WTC11 (cell line): Measurements from ENCODE around the gene DOK4. TPM values are rescaled to one million over a fixed set of nuclear protein-coding genes. Genes with fewer than 3 reads are reported as not detected.

Source experiments
- ATAC-seq: fragments of 200-7000 bp; cut with Tn5 transposase; 2 replicates; pipeline ENCODE4 v1.10.0; 2021; ENCODE audit warnings: mild to moderate bottlenecking, moderate library complexity
- CTCF ChIA-PET: fragments of 300-600 bp; sonication (Branson Sonifier 250); formaldehyde crosslinking; loops from one replicate; lab custom pipeline; 2021; ENCODE audit warnings: antibody characterized with exemption; lab: Charles Lee
- POLR2A ChIA-PET: fragments of 350-600 bp; sonication (Branson Sonifier 250); formaldehyde crosslinking; loops from one replicate; lab custom pipeline; 2021; ENCODE audit warnings: antibody characterized with exemption; lab: Charles Lee
- DNase-seq: peaks from one replicate; pipeline ENCODE4 v3.0.0; 2021; ENCODE audit warnings: low spot score
- H3K27ac Mint-ChIP-seq: 2 replicates; pipeline ENCODE4 v1.8.0; 2021; ENCODE audit warnings: mixed read lengths
- H3K27me3 Mint-ChIP-seq: 2 replicates; pipeline ENCODE4 v1.8.0; 2021; ENCODE audit warnings: low read depth, mild to moderate bottlenecking, moderate library complexity, mixed read lengths
- H3K36me3 Mint-ChIP-seq: 2 replicates; pipeline ENCODE4 v1.8.0; 2021; ENCODE audit warnings: mixed read lengths
- H3K4me1 Mint-ChIP-seq: 2 replicates; pipeline ENCODE4 v1.8.0; 2022; ENCODE audit warnings: mixed read lengths
- H3K4me3 Mint-ChIP-seq: 2 replicates; pipeline ENCODE4 v1.8.0; 2021; ENCODE audit warnings: mild to moderate bottlenecking, moderate library complexity, mixed read lengths
- H3K9me3 Mint-ChIP-seq: 2 replicates; pipeline ENCODE4 v1.8.0; 2021; ENCODE audit warnings: mixed read lengths
- CBFB ChIP-seq: sonication (generic); formaldehyde crosslinking; IDR thresholded peaks from 2 replicates; pipeline ENCODE4 v1.8.1; 2022; ENCODE audit warnings: mild to moderate bottlenecking, low read depth, missing genetic modification reagents
- CREM ChIP-seq: sonication (generic); formaldehyde crosslinking; IDR thresholded peaks from 2 replicates; pipeline ENCODE4 v1.8.1; 2022; ENCODE audit warnings: mild to moderate bottlenecking, missing genetic modification reagents, moderate library complexity
- ESRRA ChIP-seq: sonication (generic); formaldehyde crosslinking; IDR thresholded peaks from 2 replicates; pipeline ENCODE4 v1.8.1; 2022; ENCODE audit warnings: mild to moderate bottlenecking, missing genetic modification reagents, borderline replicate concordance
- FOXK1 ChIP-seq: sonication (generic); formaldehyde crosslinking; IDR thresholded peaks from 2 replicates; pipeline ENCODE4 v1.8.0; 2022; ENCODE audit warnings: mild to moderate bottlenecking, moderate library complexity, missing genetic modification reagents
- HMGA2 ChIP-seq: fragments of 250-450 bp; sonication (Bioruptor Pico); IDR thresholded peaks from 2 replicates; pipeline ENCODE4 v1.4.0; 2021; ENCODE audit warnings: mild to moderate bottlenecking, moderate library complexity
- KAT7 ChIP-seq: sonication (generic); formaldehyde crosslinking; IDR thresholded peaks from 2 replicates; pipeline ENCODE4 v1.8.1; 2023; ENCODE audit warnings: missing genetic modification reagents, mild to moderate bottlenecking, borderline replicate concordance
- MXD4 ChIP-seq: fragments of 250-450 bp; sonication (Bioruptor Pico); IDR thresholded peaks from 2 replicates; pipeline ENCODE4 v1.8.0; 2021; ENCODE audit warnings: mild to moderate bottlenecking, moderate library complexity, borderline replicate concordance
- PRRX2 ChIP-seq: fragments of 250-450 bp; sonication (Bioruptor Pico); IDR thresholded peaks from 2 replicates; pipeline ENCODE4 v1.8.0; 2021; ENCODE audit warnings: mild to moderate bottlenecking
- RELA ChIP-seq: sonication (generic); formaldehyde crosslinking; IDR thresholded peaks from 2 replicates; pipeline ENCODE4 v1.8.1; 2022; ENCODE audit warnings: missing genetic modification reagents, mild to moderate bottlenecking, borderline replicate concordance
- SP1 ChIP-seq: sonication (generic); formaldehyde crosslinking; conservative IDR thresholded peaks from 2 replicates; pipeline ENCODE4 v1.8.1; 2022; ENCODE audit warnings: missing genetic modification reagents
- TCF7 ChIP-seq: sonication (generic); formaldehyde crosslinking; IDR thresholded peaks from 2 replicates; pipeline ENCODE4 v1.8.0; 2022; ENCODE audit warnings: mild to moderate bottlenecking, low read depth, missing genetic modification reagents, moderate library complexity
- TP53 ChIP-seq: sonication (generic); formaldehyde crosslinking; IDR thresholded peaks from 2 replicates; pipeline ENCODE4 v1.8.1; 2023; ENCODE audit warnings: mild to moderate bottlenecking, missing genetic modification reagents
- ZBTB21 ChIP-seq: sonication (generic); formaldehyde crosslinking; IDR thresholded peaks from 2 replicates; pipeline ENCODE4 v1.8.1; 2023; ENCODE audit warnings: mild to moderate bottlenecking, missing genetic modification reagents, borderline replicate concordance
- ZNF138 ChIP-seq: sonication (generic); formaldehyde crosslinking; conservative IDR thresholded peaks from 2 replicates; pipeline ENCODE4 v1.8.1; 2022; ENCODE audit warnings: mild to moderate bottlenecking, moderate library complexity, missing genetic modification reagents
- ZNF416 ChIP-seq: fragments of 250-450 bp; sonication (Bioruptor Pico); IDR thresholded peaks from 2 replicates; pipeline ENCODE4 v1.9.0; 2021; ENCODE audit warnings: mild to moderate bottlenecking, inconsistent platforms
- total RNA-seq: library from RNA; stranded (reverse); gene quantifications from 3 replicates; pipeline ENCODE4 v1.2.3, GENCODE V29; 2021
- TF ChIP-seq, protein P1 (sequence below): sonication (generic); formaldehyde crosslinking; IDR thresholded peaks from 2 replicates; pipeline ENCODE4 v1.8.1; 2023; ENCODE audit warnings: mild to moderate bottlenecking, missing genetic modification reagents
- TF ChIP-seq, protein P2 (sequence below): sonication (generic); formaldehyde crosslinking; IDR thresholded peaks from 2 replicates; pipeline ENCODE4 v1.8.0; 2022; ENCODE audit warnings: mild to moderate bottlenecking, missing genetic modification reagents
- TF ChIP-seq, protein P3 (sequence below): sonication (generic); formaldehyde crosslinking; IDR thresholded peaks from 2 replicates; pipeline ENCODE4 v1.8.1; 2022; ENCODE audit warnings: mild to moderate bottlenecking, moderate library complexity, missing genetic modification reagents
- TF ChIP-seq, protein P4 (sequence below): sonication (generic); formaldehyde crosslinking; IDR thresholded peaks from 2 replicates; pipeline ENCODE4 v1.8.1; 2023; ENCODE audit warnings: mild to moderate bottlenecking, moderate library complexity, missing genetic modification reagents
- TF ChIP-seq, protein P5 (sequence below): sonication (generic); formaldehyde crosslinking; IDR thresholded peaks from 2 replicates; pipeline ENCODE4 v1.8.0; 2022; ENCODE audit warnings: mild to moderate bottlenecking, missing genetic modification reagents
- TF ChIP-seq, protein P6 (sequence below): sonication (generic); formaldehyde crosslinking; conservative IDR thresholded peaks from 2 replicates; pipeline ENCODE4 v1.8.1; 2023; ENCODE audit warnings: mild to moderate bottlenecking, low read depth, missing genetic modification reagents, moderate library complexity

Gene DOK4
- total RNA-seq, 1 experiment from 2014 or later, result 25.0 TPM

DNA sequence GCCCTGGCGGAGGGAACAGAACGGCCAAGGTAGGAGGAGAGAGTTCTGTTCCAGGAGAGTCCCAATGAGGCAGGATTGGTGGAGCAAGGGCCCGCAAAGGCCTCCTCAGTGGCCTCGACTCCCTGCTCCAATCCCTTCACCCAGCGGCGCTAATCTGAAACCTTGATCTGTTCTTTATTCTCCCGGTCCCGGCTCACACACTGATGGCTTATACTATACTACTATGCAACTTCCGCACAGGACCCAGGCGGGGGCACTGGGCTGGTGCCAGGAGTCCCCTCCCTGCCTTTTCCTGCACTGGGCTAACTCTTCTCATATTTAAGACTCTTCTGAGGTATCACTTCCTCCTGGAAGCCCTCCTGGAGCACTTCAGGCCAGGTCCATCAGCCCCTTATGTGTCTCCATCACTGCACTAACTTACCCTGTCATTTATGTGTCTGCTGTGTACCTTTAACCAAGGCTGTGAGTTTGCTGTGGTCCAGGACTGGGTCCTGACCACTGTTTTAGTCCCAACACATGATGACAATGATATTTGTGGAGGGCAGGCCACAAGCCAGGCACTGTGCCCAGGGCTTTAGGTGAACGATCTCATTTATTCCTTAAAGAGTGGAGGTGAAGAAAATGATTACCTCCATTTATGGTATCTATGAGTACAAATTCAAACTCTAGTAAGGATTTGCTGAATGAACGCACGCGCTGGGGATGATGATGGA lies 43.3 kb upstream of the DOK4 start:
- H3K9me3 Mint-ChIP-seq, result no peaks in the 10 kb centered on the region
- H3K36me3 Mint-ChIP-seq, result no peaks in the 10 kb centered on the region
- peaks cover 63% of the 10 kb centered on the region for H3K4me1 Mint-ChIP-seq
- H3K4me3 Mint-ChIP-seq, result peak overlapping the region; percentile 71
- TF ChIP-seq RELA (CRISPR knock-in tag) (no peak), MXD4 (CRISPR knock-in tag) (no peak)
- peaks cover 24% of the 10 kb centered on the region for H3K27me3 Mint-ChIP-seq
- H3K27ac Mint-ChIP-seq, result no peak overlapping the region
- ChIA-PET CTCF (interaction anchor here (1.7 to 3.6 kb wide), 5 partner anchors 12 to 112 kb away, joined by 11 to 62 read pairs (median 22); partner anchors contain the start of genes DOK4 and POLR2C), POLR2A (no interaction called here)
- DNase-seq (no peak), ATAC-seq (peak; percentile 8)

DNA sequence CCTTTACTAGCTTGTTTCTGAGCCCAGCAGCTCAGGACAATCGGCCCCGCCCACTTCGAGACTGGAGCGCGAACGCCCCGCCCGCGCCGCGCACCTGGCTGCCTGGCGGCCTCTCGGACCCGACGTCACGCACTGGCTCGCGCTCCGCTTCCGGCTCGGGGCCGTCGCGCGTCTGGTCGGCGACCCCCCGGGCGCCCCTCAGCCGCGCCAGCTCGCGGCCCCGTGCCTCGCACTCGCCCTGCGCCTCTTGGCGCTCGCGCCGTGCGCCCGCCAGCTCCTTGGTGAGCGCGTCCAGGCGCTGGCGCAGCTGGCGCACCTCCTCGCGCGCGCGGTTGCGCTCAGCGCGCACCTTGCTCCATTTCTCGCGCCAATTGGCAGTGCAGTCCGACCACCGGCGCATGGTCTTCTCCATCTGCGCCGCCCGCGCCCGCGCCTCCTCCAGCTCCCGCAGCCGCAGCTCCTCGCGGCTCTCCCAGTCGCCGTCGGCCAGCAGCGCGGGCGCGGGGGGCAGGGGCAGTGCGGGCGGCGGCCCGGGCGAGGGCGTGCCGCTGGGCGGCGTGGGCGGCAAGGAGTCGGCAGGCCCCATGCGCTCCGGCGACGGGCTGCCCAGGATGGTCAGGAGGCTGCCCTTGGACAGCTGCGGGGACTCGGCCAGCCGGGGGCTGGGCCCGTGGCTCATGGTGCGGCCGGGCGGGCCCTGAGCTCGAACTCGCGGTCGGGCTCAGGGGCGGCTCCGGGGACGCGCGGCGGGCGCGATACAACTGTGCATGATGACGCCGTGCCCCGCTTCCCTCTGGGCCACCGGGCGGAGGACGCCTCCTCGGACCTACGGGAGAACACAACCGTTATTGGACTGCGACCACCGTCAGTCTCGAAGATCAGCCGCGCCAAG lies 42.5 kb upstream of the DOK4 start:
- ATAC-seq (peak; percentile 61), DNase-seq (peak; percentile 91)
- POLR2A ChIA-PET, result interaction anchor here (0.6 to 1.9 kb wide), 4 partner anchors 8 to 66 kb away, joined by 3 to 11 read pairs (median 4); partner anchors contain the start of genes ADGRG5, CCDC102A and POLR2C
- Mint-ChIP-seq H3K36me3 (no peaks in the 10 kb centered on the region), H3K4me1 (peaks cover 55% of the 10 kb centered on the region), H3K4me3 (peak overlapping the region; percentile 71), H3K27me3 (peaks cover 24% of the 10 kb centered on the region), H3K9me3 (no peaks in the 10 kb centered on the region), H3K27ac (peak overlapping the region; percentile 77; the same call in 1 of the 2 replicates)
- CTCF ChIA-PET, result interaction anchor here (0.6 to 3.6 kb wide), 14 partner anchors 8 to 111 kb away, joined by 3 to 62 read pairs (median 12); partner anchors contain the start of genes CCDC102A, DOK4 and POLR2C
- TF ChIP-seq TP53 (CRISPR knock-in tag) (peak; percentile 42; the same call in 1 of the 2 replicates), HMGA2 (no peak), ESRRA (CRISPR knock-in tag) (0 out of 2 replicates have a peak, but pooled peaks have one; percentile 9), PRRX2 (CRISPR knock-in tag) (no peak), CREM (CRISPR knock-in tag) (peak; percentile 55; the same call in 1 of the 2 replicates), ZBTB21 (peak; percentile 50; the same call in 1 of the 2 replicates), FOXK1 (CRISPR knock-in tag) (peak; percentile 28), SP1 (peak; percentile 72), ZNF416 (CRISPR knock-in tag) (0 out of 2 replicates have a peak, but pooled peaks have one; percentile 19), ZNF138 (CRISPR knock-in tag) (peak; percentile 33; the same call in 1 of the 2 replicates), KAT7 (CRISPR knock-in tag) (peak; percentile 74; the same call in 1 of the 2 replicates), TCF7 (CRISPR knock-in tag) (peak; percentile 45; the same call in 1 of the 2 replicates), CBFB (CRISPR knock-in tag) (peak; percentile 74; the same call in 1 of the 2 replicates)
- TF ChIP-seq, protein P1, sequence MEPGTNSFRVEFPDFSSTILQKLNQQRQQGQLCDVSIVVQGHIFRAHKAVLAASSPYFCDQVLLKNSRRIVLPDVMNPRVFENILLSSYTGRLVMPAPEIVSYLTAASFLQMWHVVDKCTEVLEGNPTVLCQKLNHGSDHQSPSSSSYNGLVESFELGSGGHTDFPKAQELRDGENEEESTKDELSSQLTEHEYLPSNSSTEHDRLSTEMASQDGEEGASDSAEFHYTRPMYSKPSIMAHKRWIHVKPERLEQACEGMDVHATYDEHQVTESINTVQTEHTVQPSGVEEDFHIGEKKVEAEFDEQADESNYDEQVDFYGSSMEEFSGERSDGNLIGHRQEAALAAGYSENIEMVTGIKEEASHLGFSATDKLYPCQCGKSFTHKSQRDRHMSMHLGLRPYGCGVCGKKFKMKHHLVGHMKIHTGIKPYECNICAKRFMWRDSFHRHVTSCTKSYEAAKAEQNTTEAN (CRISPR knock-in tag), result no peak
- TF ChIP-seq, protein P2, sequence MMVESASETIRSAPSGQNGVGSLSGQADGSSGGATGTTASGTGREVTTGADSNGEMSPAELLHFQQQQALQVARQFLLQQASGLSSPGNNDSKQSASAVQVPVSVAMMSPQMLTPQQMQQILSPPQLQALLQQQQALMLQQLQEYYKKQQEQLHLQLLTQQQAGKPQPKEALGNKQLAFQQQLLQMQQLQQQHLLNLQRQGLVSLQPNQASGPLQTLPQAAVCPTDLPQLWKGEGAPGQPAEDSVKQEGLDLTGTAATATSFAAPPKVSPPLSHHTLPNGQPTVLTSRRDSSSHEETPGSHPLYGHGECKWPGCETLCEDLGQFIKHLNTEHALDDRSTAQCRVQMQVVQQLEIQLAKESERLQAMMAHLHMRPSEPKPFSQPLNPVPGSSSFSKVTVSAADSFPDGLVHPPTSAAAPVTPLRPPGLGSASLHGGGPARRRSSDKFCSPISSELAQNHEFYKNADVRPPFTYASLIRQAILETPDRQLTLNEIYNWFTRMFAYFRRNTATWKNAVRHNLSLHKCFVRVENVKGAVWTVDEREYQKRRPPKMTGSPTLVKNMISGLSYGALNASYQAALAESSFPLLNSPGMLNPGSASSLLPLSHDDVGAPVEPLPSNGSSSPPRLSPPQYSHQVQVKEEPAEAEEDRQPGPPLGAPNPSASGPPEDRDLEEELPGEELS, result no peak; the same call in 1 of the 2 replicates
- TF ChIP-seq, protein P3, sequence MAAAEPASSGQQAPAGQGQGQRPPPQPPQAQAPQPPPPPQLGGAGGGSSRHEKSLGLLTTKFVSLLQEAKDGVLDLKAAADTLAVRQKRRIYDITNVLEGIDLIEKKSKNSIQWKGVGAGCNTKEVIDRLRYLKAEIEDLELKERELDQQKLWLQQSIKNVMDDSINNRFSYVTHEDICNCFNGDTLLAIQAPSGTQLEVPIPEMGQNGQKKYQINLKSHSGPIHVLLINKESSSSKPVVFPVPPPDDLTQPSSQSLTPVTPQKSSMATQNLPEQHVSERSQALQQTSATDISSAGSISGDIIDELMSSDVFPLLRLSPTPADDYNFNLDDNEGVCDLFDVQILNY, result 0 out of 2 replicates have a peak, but pooled peaks have one; percentile 20
- TF ChIP-seq, protein P4, sequence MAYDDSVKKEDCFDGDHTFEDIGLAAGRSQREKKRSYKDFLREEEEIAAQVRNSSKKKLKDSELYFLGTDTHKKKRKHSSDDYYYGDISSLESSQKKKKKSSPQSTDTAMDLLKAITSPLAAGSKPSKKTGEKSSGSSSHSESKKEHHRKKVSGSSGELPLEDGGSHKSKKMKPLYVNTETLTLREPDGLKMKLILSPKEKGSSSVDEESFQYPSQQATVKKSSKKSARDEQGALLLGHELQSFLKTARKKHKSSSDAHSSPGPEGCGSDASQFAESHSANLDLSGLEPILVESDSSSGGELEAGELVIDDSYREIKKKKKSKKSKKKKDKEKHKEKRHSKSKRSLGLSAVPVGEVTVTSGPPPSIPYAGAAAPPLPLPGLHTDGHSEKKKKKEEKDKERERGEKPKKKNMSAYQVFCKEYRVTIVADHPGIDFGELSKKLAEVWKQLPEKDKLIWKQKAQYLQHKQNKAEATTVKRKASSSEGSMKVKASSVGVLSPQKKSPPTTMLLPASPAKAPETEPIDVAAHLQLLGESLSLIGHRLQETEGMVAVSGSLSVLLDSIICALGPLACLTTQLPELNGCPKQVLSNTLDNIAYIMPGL (CRISPR knock-in tag), result peak; percentile 53; the same call in 1 of the 2 replicates
- TF ChIP-seq, protein P5, sequence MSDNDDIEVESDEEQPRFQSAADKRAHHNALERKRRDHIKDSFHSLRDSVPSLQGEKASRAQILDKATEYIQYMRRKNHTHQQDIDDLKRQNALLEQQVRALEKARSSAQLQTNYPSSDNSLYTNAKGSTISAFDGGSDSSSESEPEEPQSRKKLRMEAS (CRISPR knock-in tag), result peak; percentile 67; the same call in 1 of the 2 replicates
- TF ChIP-seq, protein P6, sequence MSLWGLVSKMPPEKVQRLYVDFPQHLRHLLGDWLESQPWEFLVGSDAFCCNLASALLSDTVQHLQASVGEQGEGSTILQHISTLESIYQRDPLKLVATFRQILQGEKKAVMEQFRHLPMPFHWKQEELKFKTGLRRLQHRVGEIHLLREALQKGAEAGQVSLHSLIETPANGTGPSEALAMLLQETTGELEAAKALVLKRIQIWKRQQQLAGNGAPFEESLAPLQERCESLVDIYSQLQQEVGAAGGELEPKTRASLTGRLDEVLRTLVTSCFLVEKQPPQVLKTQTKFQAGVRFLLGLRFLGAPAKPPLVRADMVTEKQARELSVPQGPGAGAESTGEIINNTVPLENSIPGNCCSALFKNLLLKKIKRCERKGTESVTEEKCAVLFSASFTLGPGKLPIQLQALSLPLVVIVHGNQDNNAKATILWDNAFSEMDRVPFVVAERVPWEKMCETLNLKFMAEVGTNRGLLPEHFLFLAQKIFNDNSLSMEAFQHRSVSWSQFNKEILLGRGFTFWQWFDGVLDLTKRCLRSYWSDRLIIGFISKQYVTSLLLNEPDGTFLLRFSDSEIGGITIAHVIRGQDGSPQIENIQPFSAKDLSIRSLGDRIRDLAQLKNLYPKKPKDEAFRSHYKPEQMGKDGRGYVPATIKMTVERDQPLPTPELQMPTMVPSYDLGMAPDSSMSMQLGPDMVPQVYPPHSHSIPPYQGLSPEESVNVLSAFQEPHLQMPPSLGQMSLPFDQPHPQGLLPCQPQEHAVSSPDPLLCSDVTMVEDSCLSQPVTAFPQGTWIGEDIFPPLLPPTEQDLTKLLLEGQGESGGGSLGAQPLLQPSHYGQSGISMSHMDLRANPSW (CRISPR knock-in tag), result 0 out of 2 replicates have a peak, but pooled peaks have one; percentile 29
